DND-41 (cell line): ENCODE data around the gene LUM.

Source experiments
- ATAC-seq: fragments of 200-7000 bp; cut with Tn5 transposase; 3 replicates; pipeline ENCODE4 v1.9.1; 2021; ENCODE audit warnings: low read depth; ENCODE audit not compliant: insufficient read depth
- DNase-seq: peaks from one replicate; pipeline ENCODE4 v3.0.0-alpha.2; 2020
- H2AFZ ChIP-seq: 2 replicates; pipeline ENCODE4 v1.6.0; 2012; ENCODE audit warnings: low read depth, low read length
- H3K27ac ChIP-seq: 2 replicates; pipeline ENCODE4 v1.5.1; 2012; ENCODE audit warnings: low read length, inconsistent platforms
- H3K27me3 ChIP-seq: fragments of 200-600 bp; sonication (generic); 2 replicates; pipeline ENCODE4 v1.6.0; 2012; ENCODE audit warnings: low read length, mild to moderate bottlenecking, inconsistent platforms; ENCODE audit not compliant: insufficient read depth, poor library complexity
- H3K36me3 ChIP-seq: 2 replicates; pipeline ENCODE4 v1.5.1; 2012; ENCODE audit warnings: low read length, inconsistent platforms; ENCODE audit not compliant: insufficient read depth
- H3K4me1 ChIP-seq: 2 replicates; pipeline ENCODE4 v1.5.1; 2012; ENCODE audit warnings: mild to moderate bottlenecking, low read length; ENCODE audit not compliant: insufficient read depth
- H3K4me2 ChIP-seq: 2 replicates; pipeline ENCODE4 v1.6.0; 2012; ENCODE audit warnings: mild to moderate bottlenecking, moderate library complexity, low read length, inconsistent platforms; ENCODE audit not compliant: insufficient read depth
- H3K4me3 ChIP-seq, 2 experiments: fragments of 200-600 bp in 1 of 2; shearing (Covaris generic) in 1 of 2; 2 replicates each; pipeline ENCODE4 v1.5.1; 2012 to 2016; ENCODE audit warnings: inconsistent platforms in 2 of 2, low read length in 2 of 2, mild to moderate bottlenecking in 2 of 2, low read depth in 1 of 2, moderate library complexity in 1 of 2
- H3K79me2 ChIP-seq: 2 replicates; pipeline ENCODE4 v1.6.0; 2012; ENCODE audit warnings: low read length, inconsistent platforms; ENCODE audit not compliant: insufficient read depth
- H3K9ac ChIP-seq: 2 replicates; pipeline ENCODE4 v1.6.0; 2012; ENCODE audit warnings: low read depth, mild to moderate bottlenecking, inconsistent platforms, low read length, moderate library complexity
- H3K9me3 ChIP-seq: 2 replicates; pipeline ENCODE4 v1.5.1; 2012; ENCODE audit warnings: low read length, moderate library complexity, mild to moderate bottlenecking, inconsistent platforms; ENCODE audit not compliant: insufficient read depth, severe bottlenecking
- H4K20me1 ChIP-seq: 2 replicates; pipeline ENCODE4 v1.6.0; 2012; ENCODE audit warnings: low read length; ENCODE audit not compliant: insufficient read depth
- EZH2 ChIP-seq: IDR thresholded peaks from 3 replicates; pipeline ENCODE4 v1.6.1; 2012; ENCODE audit warnings: borderline replicate concordance, low read depth, mild to moderate bottlenecking, moderate library complexity, low read length, inconsistent platforms; ENCODE audit not compliant: severe bottlenecking
- TF ChIP-seq, protein P1 (sequence below): IDR thresholded peaks from 2 replicates; pipeline ENCODE4 v1.5.1; 2012; ENCODE audit warnings: borderline replicate concordance, low read length, moderate library complexity, mild to moderate bottlenecking; ENCODE audit not compliant: poor library complexity, severe bottlenecking; ENCODE audit errors: extremely low read depth

LUM gene

DNA sequence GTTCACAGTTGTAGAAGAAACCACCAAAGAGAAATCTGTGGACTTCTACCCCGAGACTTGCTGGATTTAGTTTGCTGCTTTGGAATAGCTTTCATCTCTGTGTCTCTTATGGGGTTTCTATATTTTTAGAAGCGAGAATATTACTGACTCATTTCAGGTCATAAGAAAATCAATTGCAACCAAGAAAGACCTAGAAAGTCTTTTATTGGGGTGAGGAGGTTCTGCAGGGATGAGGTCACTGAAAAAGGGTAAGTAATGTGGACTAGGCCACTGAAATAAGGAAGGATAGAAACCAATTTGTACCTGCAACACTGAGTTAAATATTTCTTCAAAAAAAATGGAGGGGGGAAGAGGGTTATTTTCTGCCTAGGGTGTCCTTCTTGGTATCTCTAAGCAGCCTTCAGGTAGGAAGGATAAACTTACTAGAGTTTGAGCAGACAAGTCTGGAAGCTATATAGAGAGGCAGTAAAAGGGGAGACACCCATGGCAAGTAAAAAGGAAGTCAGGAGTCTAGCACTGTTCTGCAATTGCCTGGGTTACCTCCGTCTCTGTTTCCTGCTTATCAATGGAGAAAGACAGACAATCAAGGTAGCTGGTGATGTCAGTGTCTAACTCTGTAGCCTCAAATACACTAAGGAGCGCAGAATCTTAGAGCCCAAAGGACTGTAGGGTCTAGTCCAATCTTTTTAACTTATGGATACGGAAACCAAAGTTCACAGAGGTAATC lies 33.9 kb downstream of the LUM start:
- Histone ChIP-seq H3K9me3 (no peaks in the 10 kb centered on the region), H3K4me2 (no peak overlapping the region), H3K4me3 (no peak overlapping the region), H4K20me1 (no peaks in the 10 kb centered on the region), H3K4me1 (no peaks in the 10 kb centered on the region), H2AFZ (no peak overlapping the region), H3K27ac (no peak overlapping the region), H3K27me3 (peaks cover 5% of the 10 kb centered on the region), H3K79me2 (no peaks in the 10 kb centered on the region), H3K9ac (no peak overlapping the region), H3K36me3 (no peaks in the 10 kb centered on the region)
- ATAC-seq (no peak), DNase-seq (no peak)
- TF ChIP-seq, protein P1, sequence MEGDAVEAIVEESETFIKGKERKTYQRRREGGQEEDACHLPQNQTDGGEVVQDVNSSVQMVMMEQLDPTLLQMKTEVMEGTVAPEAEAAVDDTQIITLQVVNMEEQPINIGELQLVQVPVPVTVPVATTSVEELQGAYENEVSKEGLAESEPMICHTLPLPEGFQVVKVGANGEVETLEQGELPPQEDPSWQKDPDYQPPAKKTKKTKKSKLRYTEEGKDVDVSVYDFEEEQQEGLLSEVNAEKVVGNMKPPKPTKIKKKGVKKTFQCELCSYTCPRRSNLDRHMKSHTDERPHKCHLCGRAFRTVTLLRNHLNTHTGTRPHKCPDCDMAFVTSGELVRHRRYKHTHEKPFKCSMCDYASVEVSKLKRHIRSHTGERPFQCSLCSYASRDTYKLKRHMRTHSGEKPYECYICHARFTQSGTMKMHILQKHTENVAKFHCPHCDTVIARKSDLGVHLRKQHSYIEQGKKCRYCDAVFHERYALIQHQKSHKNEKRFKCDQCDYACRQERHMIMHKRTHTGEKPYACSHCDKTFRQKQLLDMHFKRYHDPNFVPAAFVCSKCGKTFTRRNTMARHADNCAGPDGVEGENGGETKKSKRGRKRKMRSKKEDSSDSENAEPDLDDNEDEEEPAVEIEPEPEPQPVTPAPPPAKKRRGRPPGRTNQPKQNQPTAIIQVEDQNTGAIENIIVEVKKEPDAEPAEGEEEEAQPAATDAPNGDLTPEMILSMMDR, result no peak
- TF ChIP-seq EZH2, result no peak

DNA sequence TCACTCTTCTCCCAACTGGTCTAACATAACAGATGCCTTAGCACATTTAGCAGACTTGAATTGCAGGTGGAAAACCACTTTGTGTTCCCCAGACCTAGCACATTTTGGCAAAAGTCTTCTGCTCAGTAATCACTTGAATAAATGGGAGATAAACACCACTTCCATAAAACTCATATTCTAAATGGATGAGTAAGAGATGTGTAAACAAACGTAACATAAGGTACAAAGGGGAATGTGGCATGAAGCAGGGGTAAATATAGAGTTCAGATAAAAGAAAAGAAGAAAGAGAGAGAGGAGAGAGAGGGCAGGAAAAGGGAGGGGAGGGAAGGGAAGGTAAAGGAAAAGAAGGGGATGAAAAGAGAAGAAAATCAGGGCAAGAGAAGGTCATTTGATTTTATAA lies 36.4 kb downstream of the LUM start:
- Histone ChIP-seq H4K20me1 (no peaks in the 10 kb centered on the region), H3K9me3 (no peaks in the 10 kb centered on the region), H2AFZ (no peak overlapping the region), H3K36me3 (no peaks in the 10 kb centered on the region), H3K9ac (no peak overlapping the region), H3K27me3 (peaks cover 5% of the 10 kb centered on the region), H3K79me2 (no peaks in the 10 kb centered on the region), H3K4me3 (no peak overlapping the region), H3K4me1 (no peaks in the 10 kb centered on the region), H3K27ac (no peak overlapping the region), H3K4me2 (no peak overlapping the region)
- no peak for ATAC-seq
- TF ChIP-seq, protein P1, result no peak
- no peak for TF ChIP-seq EZH2
- DNase-seq, result no peak

DNA sequence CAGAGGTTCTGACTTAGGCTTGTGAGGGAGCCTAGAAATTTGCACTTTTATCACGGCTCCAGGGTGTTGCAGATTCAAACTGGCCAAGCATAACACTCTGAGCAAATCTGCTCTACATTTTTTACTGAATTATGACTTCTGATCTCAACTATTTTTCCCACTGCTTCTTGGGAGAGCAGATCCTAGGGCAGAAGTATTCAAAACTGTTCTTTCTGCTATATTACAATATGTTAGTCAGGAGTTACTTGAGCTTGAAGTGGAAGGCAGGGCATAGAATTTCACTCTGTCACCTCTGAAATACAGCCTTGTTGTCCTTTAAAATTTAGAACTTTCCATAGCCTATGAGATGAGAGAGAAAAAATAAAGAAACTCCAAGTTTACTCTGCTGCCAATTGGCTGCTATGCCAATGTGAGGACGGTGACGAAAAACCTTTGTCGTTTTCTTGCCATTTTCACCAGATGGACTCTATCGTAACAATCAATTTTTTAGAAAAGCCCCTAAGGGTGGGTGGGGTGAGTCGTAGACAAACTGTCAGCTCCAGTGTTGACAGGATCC lies 37.1 kb downstream of the LUM start:
- Histone ChIP-seq H3K9me3 (no peaks in the 10 kb centered on the region), H3K4me2 (no peak overlapping the region), H3K4me3 (no peak overlapping the region), H2AFZ (no peak overlapping the region), H3K79me2 (no peaks in the 10 kb centered on the region), H3K36me3 (no peaks in the 10 kb centered on the region), H4K20me1 (no peaks in the 10 kb centered on the region), H3K27ac (no peak overlapping the region), H3K4me1 (no peaks in the 10 kb centered on the region), H3K27me3 (peaks cover 5% of the 10 kb centered on the region), H3K9ac (no peak overlapping the region)
- no peak for TF ChIP-seq EZH2
- DNase-seq, result no peak
- no peak for ATAC-seq

DNA sequence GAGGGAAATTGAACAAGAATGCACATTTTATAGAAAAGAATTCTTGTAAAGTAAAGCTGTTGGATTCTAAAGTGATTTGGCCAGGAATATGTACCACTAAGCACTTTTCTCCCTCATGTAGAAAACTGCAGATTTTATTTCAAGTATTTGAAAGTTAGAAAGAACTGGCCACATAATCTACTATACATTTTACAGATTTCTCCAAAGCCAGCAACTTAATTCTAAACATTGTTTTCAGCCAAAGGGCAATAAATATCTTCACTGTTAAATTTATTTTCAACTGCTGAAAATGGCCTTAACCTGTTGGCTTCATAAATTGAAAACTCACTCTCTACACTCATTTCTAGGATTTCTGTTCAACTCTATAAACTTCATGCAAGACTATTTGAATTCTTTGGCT lies 37.9 kb downstream of the LUM start:
- no peak for DNase-seq
- H3K9me3 ChIP-seq, result no peaks in the 10 kb centered on the region
- no peaks in the 10 kb centered on the region for H3K36me3 ChIP-seq
- no peak overlapping the region for H2AFZ ChIP-seq
- H3K27ac ChIP-seq, result no peak overlapping the region
- H3K9ac ChIP-seq, result no peak overlapping the region
- H3K27me3 ChIP-seq, result peaks cover 5% of the 10 kb centered on the region
- TF ChIP-seq EZH2, result no peak
- TF ChIP-seq, protein P1, result no peak
- H3K4me3 ChIP-seq, result no peak overlapping the region
- no peak overlapping the region for H3K4me2 ChIP-seq
- no peak for ATAC-seq
- H4K20me1 ChIP-seq, result no peaks in the 10 kb centered on the region
- no peaks in the 10 kb centered on the region for H3K79me2 ChIP-seq
- H3K4me1 ChIP-seq, result no peaks in the 10 kb centered on the region
